ENCODE data around the gene FOXP1.

DNA sequence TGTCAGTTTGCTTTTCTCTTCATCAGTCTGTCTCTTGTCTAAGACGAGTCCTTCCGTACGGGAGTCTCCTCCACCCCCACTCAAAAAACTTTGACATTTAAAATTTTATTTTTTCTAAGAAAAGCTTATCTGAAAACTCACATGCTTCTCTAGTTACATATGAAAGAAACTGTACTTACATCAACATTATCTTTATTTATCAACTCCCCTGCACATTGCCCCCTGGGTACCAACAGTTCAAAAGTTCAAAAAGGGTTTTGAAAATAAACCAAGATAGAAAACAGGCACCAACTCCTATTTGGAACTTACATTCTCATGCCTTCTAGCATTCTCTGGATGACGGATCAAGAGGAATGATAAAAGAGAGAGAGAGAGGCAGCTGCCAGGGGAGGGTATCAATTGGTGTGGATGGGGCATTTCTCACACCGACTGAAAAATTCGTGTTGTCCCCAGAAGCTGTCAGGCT is 182.5 kb downstream of the FOXP1 start:
- TF ChIP-seq, protein P1, sequence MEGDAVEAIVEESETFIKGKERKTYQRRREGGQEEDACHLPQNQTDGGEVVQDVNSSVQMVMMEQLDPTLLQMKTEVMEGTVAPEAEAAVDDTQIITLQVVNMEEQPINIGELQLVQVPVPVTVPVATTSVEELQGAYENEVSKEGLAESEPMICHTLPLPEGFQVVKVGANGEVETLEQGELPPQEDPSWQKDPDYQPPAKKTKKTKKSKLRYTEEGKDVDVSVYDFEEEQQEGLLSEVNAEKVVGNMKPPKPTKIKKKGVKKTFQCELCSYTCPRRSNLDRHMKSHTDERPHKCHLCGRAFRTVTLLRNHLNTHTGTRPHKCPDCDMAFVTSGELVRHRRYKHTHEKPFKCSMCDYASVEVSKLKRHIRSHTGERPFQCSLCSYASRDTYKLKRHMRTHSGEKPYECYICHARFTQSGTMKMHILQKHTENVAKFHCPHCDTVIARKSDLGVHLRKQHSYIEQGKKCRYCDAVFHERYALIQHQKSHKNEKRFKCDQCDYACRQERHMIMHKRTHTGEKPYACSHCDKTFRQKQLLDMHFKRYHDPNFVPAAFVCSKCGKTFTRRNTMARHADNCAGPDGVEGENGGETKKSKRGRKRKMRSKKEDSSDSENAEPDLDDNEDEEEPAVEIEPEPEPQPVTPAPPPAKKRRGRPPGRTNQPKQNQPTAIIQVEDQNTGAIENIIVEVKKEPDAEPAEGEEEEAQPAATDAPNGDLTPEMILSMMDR (optimal IDR thresholded peaks at IDR 0.05 in 1 of 3, IDR thresholded peaks at IDR 0.05 in 1 of 3, conservative IDR thresholded peaks at IDR 0.05 in 1 of 3; ENCODE audit: extremely low read depth in 1 of 3, insufficient read depth in 2 of 3, low read length in 3 of 3), result no peak
- TF ChIP-seq EZH2 (IDR thresholded peaks at IDR 0.05; ENCODE audit: low read length), result no peak

All from keratinocyte (primary cell).